Neuronal stem cell (in vitro differentiated cells): ENCODE results near the gene SPDEF.
A peak's percentile ranks its signal among the peaks of the same experiment; 100 is the strongest.

Experiments
- DNase-seq: peaks from one replicate; pipeline ENCODE4 v3.0.0-alpha.2; 2013; ENCODE audit warnings: low spot score
- H2AFZ ChIP-seq: one replicate; pipeline ENCODE4 v1.6.1; 2013; ENCODE audit warnings: mild to moderate bottlenecking, low read length, inconsistent platforms
- H2AK5ac ChIP-seq: 2 replicates; pipeline ENCODE4 v1.6.1; 2013; ENCODE audit warnings: low read depth, mild to moderate bottlenecking, inconsistent platforms, low read length, moderate library complexity, mixed read lengths
- H2BK120ac ChIP-seq: 2 replicates; pipeline ENCODE4 v1.6.1; 2013; ENCODE audit warnings: low read depth, mild to moderate bottlenecking, inconsistent platforms, low read length, moderate library complexity, mixed read lengths
- H2BK12ac ChIP-seq: one replicate; pipeline ENCODE4 v1.6.1; 2013; ENCODE audit warnings: low read length, inconsistent platforms
- H2BK15ac ChIP-seq: 2 replicates; pipeline ENCODE4 v1.6.1; 2013; ENCODE audit warnings: mild to moderate bottlenecking, low read length, inconsistent platforms, mixed read lengths
- H2BK5ac ChIP-seq: one replicate; pipeline ENCODE4 v1.6.1; 2013; ENCODE audit warnings: inconsistent platforms, mild to moderate bottlenecking, low read length, moderate library complexity
- H3K14ac ChIP-seq: one replicate; pipeline ENCODE4 v1.6.1; 2013; ENCODE audit warnings: low read length, inconsistent platforms
- H3K18ac ChIP-seq: 2 replicates; pipeline ENCODE4 v1.6.1; 2013; ENCODE audit warnings: low read length, inconsistent platforms
- H3K23ac ChIP-seq: 2 replicates; pipeline ENCODE4 v1.6.1; 2013; ENCODE audit warnings: low read depth, mild to moderate bottlenecking, mixed read lengths, low read length, inconsistent platforms; ENCODE audit not compliant: poor library complexity
- H3K27ac ChIP-seq: replicated peaks from 3 replicates; pipeline ENCODE4 v1.5.1; 2013; ENCODE audit warnings: low read length, inconsistent platforms
- H3K27me3 ChIP-seq, 3 experiments: 2 replicates each; pipeline ENCODE4 v1.6.1; 2013; ENCODE audit warnings: low read length in 3 of 3, mild to moderate bottlenecking in 2 of 3, inconsistent platforms in 1 of 3, low read depth in 1 of 3, mixed read lengths in 1 of 3, moderate library complexity in 1 of 3; ENCODE audit not compliant: control insufficient read depth in 3 of 3, insufficient read depth in 3 of 3
- H3K36me3 ChIP-seq, 2 donors: replicated peaks in 1 of 2; 2 replicates each; pipeline ENCODE4 v1.6.1; 2013; ENCODE audit warnings: low read length in 2 of 2; ENCODE audit not compliant: control insufficient read depth in 2 of 2, insufficient read depth in 2 of 2
- H3K4ac ChIP-seq: 2 replicates; pipeline ENCODE4 v1.6.1; 2013; ENCODE audit warnings: inconsistent platforms, mild to moderate bottlenecking, low read length, moderate library complexity
- H3K4me1 ChIP-seq, 2 donors: 1 replicate in 1 of 2; 2 replicates in 1 of 2; pipeline ENCODE4 v1.6.1; 2013; ENCODE audit warnings: low read length in 2 of 2, low read depth in 1 of 2; ENCODE audit not compliant: control insufficient read depth in 2 of 2, insufficient read depth in 1 of 2
- H3K4me2 ChIP-seq: one replicate; pipeline ENCODE4 v1.6.1; 2013; ENCODE audit warnings: mild to moderate bottlenecking, low read length, inconsistent platforms; ENCODE audit not compliant: insufficient read depth, poor library complexity, severe bottlenecking
- H3K4me3 ChIP-seq, 2 donors: 2 replicates each; pipeline ENCODE4 v1.5.1; 2013; ENCODE audit warnings: low read length in 2 of 2, mild to moderate bottlenecking in 2 of 2, inconsistent platforms in 1 of 2, moderate library complexity in 1 of 2
- H3K79me1 ChIP-seq: one replicate; pipeline ENCODE4 v1.6.1; 2013; ENCODE audit warnings: low read depth, mild to moderate bottlenecking, inconsistent platforms, low read length, moderate library complexity
- H3K9ac ChIP-seq: one replicate; pipeline ENCODE4 v1.6.1; 2013; ENCODE audit warnings: mild to moderate bottlenecking, low read depth, low read length, inconsistent platforms; ENCODE audit not compliant: poor library complexity
- H3K9me3 ChIP-seq, 2 donors: replicated peaks in 1 of 2; 2 replicates each; pipeline versions ENCODE3 to v1.6.1; 2013; ENCODE audit warnings: low read length in 2 of 2, mild to moderate bottlenecking in 2 of 2, inconsistent platforms in 1 of 2, low read depth in 1 of 2, mixed read lengths in 1 of 2, moderate library complexity in 1 of 2; ENCODE audit not compliant: control insufficient read depth in 2 of 2, insufficient read depth in 1 of 2
- H4K8ac ChIP-seq: one replicate; pipeline ENCODE4 v1.6.1; 2013; ENCODE audit warnings: low read depth, mild to moderate bottlenecking, inconsistent platforms, low read length, moderate library complexity
- H4K91ac ChIP-seq: one replicate; pipeline ENCODE4 v1.6.1; 2013; ENCODE audit warnings: low read length, low read depth, mild to moderate bottlenecking, inconsistent platforms; ENCODE audit not compliant: poor library complexity
- WGBS, 2 donors: extraction: QIAGEN DNeasy Blood & Tissue Kit; methylation state at CpG; one replicate each; pipeline ENCODE4 v1.1.7; 2013; ENCODE audit warnings: missing lambda C conversion rate in 2 of 2, mixed read lengths in 1 of 2; ENCODE audit not compliant: insufficient read length in 2 of 2, insufficient replicate concordance in 1 of 2; ENCODE audit errors: extremely low coverage in 2 of 2; 5-methylcytosine and 5-hydroxymethylcytosine counted together

SPDEF gene

DNA sequence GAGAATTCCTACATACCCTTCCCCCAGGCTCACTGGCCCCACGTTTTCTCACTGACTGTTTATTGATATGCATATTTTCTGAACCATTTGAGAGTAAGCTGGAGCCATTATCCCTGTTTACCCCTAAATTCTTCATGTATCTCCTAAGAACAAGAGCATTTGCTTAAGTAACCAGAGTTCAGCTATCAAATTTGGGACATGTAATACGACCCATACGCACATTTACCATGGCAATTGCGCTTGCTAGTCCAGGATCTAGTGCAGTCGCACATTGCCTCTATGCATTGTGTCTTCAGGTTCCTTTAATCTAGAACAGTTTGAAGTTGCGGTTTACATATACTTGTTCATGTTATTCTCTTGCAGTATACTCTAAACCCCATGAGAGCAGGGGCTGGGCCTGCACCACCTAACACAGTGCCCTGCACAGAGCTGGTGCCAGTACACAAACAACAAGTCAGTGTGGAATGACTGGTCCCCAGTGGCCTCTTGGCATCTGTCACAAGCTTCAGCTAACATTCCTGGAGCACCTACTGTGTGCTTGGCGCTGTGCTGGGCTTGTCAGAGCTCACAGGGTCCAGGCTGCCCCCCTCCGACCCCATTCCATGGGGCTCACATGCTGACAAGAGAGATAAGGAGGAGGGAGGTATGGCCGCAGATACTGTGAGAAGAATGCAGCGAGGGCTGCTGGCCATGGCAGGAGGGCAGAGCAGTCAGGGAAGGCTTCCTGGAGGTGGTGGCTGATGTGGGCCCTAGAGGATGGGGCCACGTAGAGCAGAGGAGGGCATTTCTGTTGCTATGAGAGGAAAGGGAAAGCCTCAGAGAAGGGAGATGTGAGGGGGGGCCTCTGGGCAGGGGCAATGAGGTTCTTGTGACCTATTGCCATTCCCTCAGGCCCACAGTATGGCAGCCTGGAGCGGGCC, 28.1 kb downstream of the SPDEF start:
- H2BK12ac ChIP-seq, result peak overlapping the region; percentile 88
- H2AFZ ChIP-seq, result no peak overlapping the region
- H3K4me3 ChIP-seq, result no peak overlapping the region
- no peak overlapping the region for H2BK5ac ChIP-seq
- H3K9me3 ChIP-seq, result no peaks in the 10 kb centered on the region
- H3K18ac ChIP-seq, result peak overlapping the region; percentile 45
- DNase-seq, result no peak
- H3K36me3 ChIP-seq, result no peaks in the 10 kb centered on the region
- no peak overlapping the region for H3K14ac ChIP-seq
- H3K4me2 ChIP-seq, result no peak overlapping the region
- no peak overlapping the region for H4K8ac ChIP-seq
- H2BK120ac ChIP-seq, result no peak overlapping the region
- peak overlapping the region; percentile 52 for H2BK15ac ChIP-seq
- H3K27me3 ChIP-seq, result peaks cover 0 to 43% (median 0%) of the 10 kb centered on the region in 3 experiments
- no peaks in the 10 kb centered on the region for H3K79me1 ChIP-seq
- no peak overlapping the region for H4K91ac ChIP-seq
- H3K4me1 ChIP-seq, result peaks cover 0 to 7% of the 10 kb centered on the region in 2 donors
- peak overlapping the region; percentile 31 for H2AK5ac ChIP-seq
- no peak overlapping the region for H3K4ac ChIP-seq
- WGBS, 2 donors, result no CpG with 5 or more reads among the region's 12 CpGs
- peak overlapping the region; percentile 82 for H3K23ac ChIP-seq
- H3K9ac ChIP-seq, result no peak overlapping the region
- no peak overlapping the region for H3K27ac ChIP-seq

- Histone ChIP-seq H3K79me1 (no peaks in the 10 kb centered on the region), H2BK15ac (no peak overlapping the region), H2BK5ac (no peak overlapping the region), H3K4me2 (peak overlapping the region; percentile 43), H3K18ac (peak overlapping the region; percentile 89), H2AFZ (peak overlapping the region; percentile 83), H4K8ac (peak overlapping the region; percentile 96), H3K27me3 (peaks cover 0 to 45% (median 0%) of the 10 kb centered on the region in 3 experiments), H2AK5ac (no peak overlapping the region), H2BK12ac (no peak overlapping the region), H3K36me3 (no peaks in the 10 kb centered on the region), H3K4ac (no peak overlapping the region), H3K4me1 (peaks cover 0 to 7% of the 10 kb centered on the region in 2 donors), H3K4me3 (peak overlapping the region; percentile 44 to 62), H3K9me3 (no peaks in the 10 kb centered on the region), H3K9ac (no peak overlapping the region), H3K27ac (no peak overlapping the region), H3K14ac (no peak overlapping the region), H2BK120ac (no peak overlapping the region), H3K23ac (peak overlapping the region; percentile 60), H4K91ac (no peak overlapping the region)
- no CpG with 5 or more reads among the region's 53 CpGs for WGBS, 2 donors
- peak; percentile 88 for DNase-seq
Measured at GRCh38 chr6:34526992-34527728, 29.0 kb downstream of the SPDEF start.

DNA sequence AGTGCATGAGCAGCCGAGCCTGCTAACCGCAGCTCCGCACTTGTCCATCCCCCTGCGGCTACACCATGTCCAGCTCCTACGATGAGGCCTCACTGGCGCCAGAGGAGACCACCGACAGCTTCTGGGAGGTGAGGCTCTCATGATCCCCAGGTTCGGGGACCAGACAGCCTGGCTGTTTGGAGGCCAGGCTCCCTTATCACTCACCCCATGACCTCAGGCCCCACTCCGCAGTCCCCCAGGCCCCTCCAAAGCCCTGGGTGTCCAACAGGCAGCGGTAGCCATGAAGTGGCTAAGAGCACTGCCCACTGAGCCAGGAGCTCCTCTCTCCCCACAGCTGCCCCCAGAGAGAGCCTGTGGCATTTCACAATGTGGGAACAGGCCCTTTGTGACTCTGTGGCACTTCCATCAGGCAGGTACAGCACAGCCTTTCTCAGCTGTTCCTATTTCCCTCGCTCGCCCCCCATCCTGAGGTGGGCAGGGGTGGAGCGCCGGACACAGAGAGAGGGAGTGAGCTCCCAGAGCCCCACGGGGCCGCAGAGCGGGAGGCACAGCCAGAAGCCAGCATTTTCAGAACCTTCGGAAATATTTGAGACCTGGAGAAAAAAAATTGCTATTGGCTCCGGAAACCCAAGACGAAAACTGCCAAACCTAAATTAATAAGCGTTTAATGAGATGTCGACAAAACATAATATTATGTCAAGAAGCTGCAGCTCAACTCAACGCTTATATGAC, 29.7 kb downstream of the SPDEF start:
- Histone ChIP-seq H3K9ac (peak overlapping the region; percentile 82), H3K4ac (no peak overlapping the region), H2BK12ac (no peak overlapping the region), H2BK15ac (peak overlapping the region; percentile 46), H3K18ac (peak overlapping the region; percentile 88), H3K79me1 (no peaks in the 10 kb centered on the region), H3K4me3 (peak overlapping the region in 1 of 2 donors; percentile 44), H3K4me2 (no peak overlapping the region), H2BK5ac (no peak overlapping the region), H3K4me1 (peaks cover 0 to 7% of the 10 kb centered on the region in 2 donors), H3K27me3 (peaks cover 0 to 47% (median 0%) of the 10 kb centered on the region in 3 experiments), H3K14ac (no peak overlapping the region), H4K91ac (peak overlapping the region; percentile 34), H2AFZ (peak overlapping the region; percentile 75), H3K36me3 (no peaks in the 10 kb centered on the region), H3K27ac (no peak overlapping the region), H3K23ac (peak overlapping the region; percentile 69), H4K8ac (no peak overlapping the region), H2AK5ac (peak overlapping the region; percentile 79), H2BK120ac (no peak overlapping the region), H3K9me3 (no peaks in the 10 kb centered on the region)
- DNase-seq, result no peak
- no CpG with 5 or more reads among the region's 23 CpGs for WGBS, 2 donors
